GM10248 (cell line): ENCODE results near the gene CTNNBIP1.

Source experiments
- CTCF ChIA-PET: fragments of 300-600 bp; sonication (Branson Sonifier 250); formaldehyde crosslinking; extraction: SDS; loops from one replicate; lab custom pipeline; 2021; ENCODE audit warnings: antibody characterized with exemption; lab: Yijun Ruan, JAX
- POLR2A ChIA-PET: fragments of 350-650 bp; sonication (Branson Sonifier 250); formaldehyde crosslinking; extraction: SDS; loops from one replicate; lab custom pipeline; 2020; ENCODE audit warnings: antibody characterized with exemption; lab: Yijun Ruan, JAX
- DNase-seq: peaks from one replicate; pipeline ENCODE4 v3.0.0; 2012; ENCODE audit errors: extremely low spot score
- CTCF ChIP-seq: IDR thresholded peaks from 2 replicates; pipeline ENCODE4 v1.5.1; 2012; ENCODE audit warnings: mild to moderate bottlenecking, low read depth; ENCODE audit errors: extremely low read depth, missing control alignments, control extremely low read depth

CTNNBIP1 gene

GRCh38 chr1:9900142-9901043 lies 9.7 kb downstream of the CTNNBIP1 start:
- no peak for TF ChIP-seq CTCF
- CTCF ChIA-PET = no interaction called here
- DNase-seq = no peak
- POLR2A ChIA-PET = no interaction called here

- CTCF ChIA-PET = interaction anchor here (0.8 to 1.8 kb wide), 4 partner anchors 10 to 278 kb away, joined by 3 to 4 read pairs (median 3); no protein-coding TSS in a partner anchor
- POLR2A ChIA-PET = no interaction called here
- DNase-seq = no peak
- no peak for TF ChIP-seq CTCF
Observed at GRCh38 chr1:9894115-9894514, 16.0 kb downstream of the CTNNBIP1 start.

- ChIA-PET CTCF (interaction anchor here (0.9 to 1.8 kb wide), 6 partner anchors 18 to 277 kb away, joined by 3 to 7 read pairs (median 4); partner anchors contain the start of gene CTNNBIP1), POLR2A (no interaction called here)
- TF ChIP-seq CTCF = no peak
- DNase-seq = no peak
Observed at GRCh38 chr1:9892563-9893528, 17.2 kb downstream of the CTNNBIP1 start.

DNA sequence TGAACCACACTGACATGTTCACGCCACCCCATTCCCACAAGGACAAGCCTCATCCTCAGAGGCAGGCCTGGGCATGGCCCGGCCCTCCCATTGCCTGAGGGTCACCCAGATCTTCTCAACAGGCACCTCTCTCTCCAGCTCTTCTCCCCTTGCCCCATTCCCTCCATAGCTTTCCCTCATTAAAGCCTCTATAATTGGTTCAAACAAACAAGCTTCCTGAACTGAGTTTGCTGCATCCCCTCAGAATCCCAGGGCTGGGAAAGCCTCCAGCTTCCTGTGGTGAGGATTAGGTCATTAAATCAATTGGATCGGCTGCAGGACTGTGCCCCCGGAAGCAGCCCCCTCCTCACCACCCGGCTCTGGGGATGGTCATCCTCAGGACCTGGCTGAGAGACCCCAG lies 18.9 kb downstream of the CTNNBIP1 start:
- ChIA-PET CTCF (interaction anchor here (0.7 to 2.9 kb wide), 5 partner anchors 14 to 1147 kb away, joined by 4 to 9 read pairs (median 6); no protein-coding TSS in a partner anchor), POLR2A (no interaction called here)
- no peak for DNase-seq
- no peak for TF ChIP-seq CTCF

- CTCF ChIA-PET = interaction anchor here (0.7 to 2.9 kb wide), 5 partner anchors 13 to 1148 kb away, joined by 4 to 9 read pairs (median 6); no protein-coding TSS in a partner anchor
- POLR2A ChIA-PET = interaction anchor here (0.6 kb wide), 1 partner anchor 1787 kb away, joined by 4 read pairs; no protein-coding TSS in a partner anchor
- no peak for TF ChIP-seq CTCF
- no peak for DNase-seq
Observed at GRCh38 chr1:9890224-9890731, 19.8 kb downstream of the CTNNBIP1 start.
